Stimulated activated CD8-positive, alpha-beta memory T cell treated with anti-CD3 and anti-CD28 coated beads, Interleukin-15, amount 100 ng/mL, for 48 hours (primary cell): Measurements from ENCODE around the gene CCDC97.

Source experiments
- DNase-seq, 2 donors: peaks; one replicate each; pipeline ENCODE4 v3.0.0-alpha.2; 2020; ENCODE audit warnings: low read depth in 2 of 2

The CCDC97 gene

DNA sequence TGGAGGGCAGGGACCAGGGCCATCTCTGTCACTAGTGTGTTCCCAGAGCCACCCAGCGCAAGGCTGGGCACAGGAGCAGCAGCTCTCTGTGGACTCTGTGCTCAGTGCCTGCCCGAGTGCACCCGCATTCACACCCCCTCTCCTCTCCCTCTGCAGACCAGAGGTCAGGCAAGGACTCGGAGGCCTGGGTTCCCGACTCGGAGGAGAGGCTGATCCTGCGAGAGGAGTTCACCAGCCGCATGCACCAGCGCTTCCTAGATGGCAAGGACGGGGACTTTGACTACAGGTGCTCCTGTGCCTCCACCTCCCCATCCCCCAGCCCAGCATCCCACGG is 10.2 kb downstream of the CCDC97 start:
- no peak for DNase-seq

DNA sequence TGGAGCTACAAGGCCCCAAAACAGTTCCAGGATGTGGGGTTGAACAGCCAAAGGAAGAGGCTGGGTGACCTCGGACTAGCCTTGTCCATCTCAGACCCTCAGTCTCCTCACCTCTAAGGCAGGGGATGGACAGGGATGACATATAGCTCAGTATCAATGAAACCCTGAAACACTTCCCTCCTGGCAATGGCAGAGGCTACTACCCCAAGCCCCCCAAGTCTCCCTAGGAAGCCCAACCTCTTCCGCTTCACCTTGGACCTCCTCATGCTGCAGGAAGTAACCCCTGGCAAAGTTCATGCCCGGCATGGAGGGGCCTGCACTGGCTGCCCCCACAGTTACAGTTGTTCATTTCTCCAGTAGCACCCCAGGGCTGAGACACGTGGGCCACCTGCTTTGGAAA is 10.6 kb downstream of the CCDC97 start:
- DNase-seq: no peak

DNA sequence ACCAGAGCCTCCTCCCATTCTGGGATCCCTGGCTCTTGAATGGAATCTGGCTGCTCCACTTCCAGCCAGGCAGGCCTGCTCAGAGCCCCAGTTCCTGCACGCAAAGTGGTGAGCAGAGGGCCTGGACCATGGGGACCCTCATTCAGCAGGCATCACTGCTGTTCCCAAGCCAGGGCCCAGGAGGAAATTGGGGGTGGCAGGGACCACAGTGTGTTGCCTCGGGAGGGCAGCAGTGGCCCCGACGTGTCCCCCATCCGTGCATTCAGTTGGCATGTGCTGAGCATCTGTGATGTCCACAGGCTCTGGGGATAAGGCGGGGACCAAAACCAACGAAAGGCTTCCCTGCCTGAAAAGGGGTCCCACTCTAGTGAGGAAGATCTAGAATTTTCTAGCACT is 11.2 kb downstream of the CCDC97 start:
- DNase-seq: no peak

DNA sequence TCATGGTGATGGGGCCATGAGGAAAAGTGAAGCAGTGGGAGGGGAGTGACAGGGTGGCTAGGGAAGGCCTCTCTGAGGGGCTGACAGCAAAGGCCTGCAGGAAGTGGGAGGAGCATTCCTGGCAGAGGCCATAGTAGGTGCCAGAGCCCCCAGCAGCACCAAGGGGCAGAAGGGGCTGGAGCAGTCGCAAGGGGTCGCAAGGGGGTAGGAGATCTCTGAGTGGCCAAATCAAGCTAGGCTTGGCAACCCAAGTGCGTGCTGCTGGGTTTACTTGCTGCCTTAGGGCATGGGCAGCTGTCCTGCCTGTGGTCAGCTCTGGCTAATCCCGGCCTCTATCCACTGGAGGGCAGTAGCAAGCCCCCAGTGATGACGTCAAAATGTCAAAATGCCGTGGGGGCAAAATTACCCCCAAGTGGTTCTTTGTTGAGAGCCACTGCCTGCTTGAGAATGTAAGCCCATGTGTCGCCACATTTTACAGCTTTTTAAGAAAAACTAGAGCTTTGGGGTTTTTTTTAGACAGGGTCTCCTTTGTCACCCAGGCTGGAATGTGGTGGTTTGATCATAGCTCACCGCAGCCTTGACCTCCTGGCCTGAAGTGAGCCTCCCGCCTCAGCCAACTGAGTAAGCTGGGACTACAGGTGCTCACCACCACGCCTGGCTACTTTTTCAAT is 11.8 kb downstream of the CCDC97 start:
- DNase-seq: no peak

DNA sequence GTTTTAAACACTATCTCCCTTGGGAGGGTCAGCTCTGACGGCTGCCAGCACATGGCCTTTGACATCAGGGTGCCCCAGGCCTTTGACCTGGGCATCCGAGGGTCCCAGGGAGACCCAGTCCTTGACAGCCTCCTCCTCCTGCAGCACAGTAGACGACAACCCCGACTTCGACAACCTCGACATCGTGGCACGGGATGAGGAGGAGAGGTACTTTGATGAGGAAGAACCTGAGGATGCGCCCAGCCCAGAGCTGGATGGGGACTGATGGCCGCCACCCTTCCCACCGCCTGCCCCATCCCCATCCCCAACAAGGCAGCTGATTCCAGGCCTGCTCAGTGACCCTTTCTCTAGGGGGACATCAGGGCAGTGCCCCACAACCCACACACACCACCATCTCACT is 12.5 kb downstream of the CCDC97 start:
- DNase-seq: no peak

DNA sequence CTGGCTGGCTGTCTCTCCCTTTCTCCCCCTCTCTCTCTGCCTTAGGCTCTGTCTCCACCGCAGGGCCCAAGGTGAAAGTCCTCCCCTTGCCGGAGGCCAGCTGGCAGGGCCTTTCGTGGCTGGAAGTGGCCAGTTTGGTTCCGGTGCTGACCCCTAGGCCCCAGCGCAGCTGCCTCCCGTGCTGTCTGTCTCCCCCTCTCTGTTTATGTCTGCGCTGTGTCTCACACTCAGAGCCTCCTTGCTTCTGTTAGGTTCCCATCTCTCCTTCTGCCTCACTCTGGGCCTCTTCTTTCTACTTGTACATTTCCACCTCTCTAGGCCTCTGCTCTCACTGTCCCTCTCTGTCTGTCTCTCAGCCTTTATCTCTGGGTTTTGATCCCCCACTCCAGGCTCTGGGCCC is 13.1 kb downstream of the CCDC97 start:
- DNase-seq: no peak

DNA sequence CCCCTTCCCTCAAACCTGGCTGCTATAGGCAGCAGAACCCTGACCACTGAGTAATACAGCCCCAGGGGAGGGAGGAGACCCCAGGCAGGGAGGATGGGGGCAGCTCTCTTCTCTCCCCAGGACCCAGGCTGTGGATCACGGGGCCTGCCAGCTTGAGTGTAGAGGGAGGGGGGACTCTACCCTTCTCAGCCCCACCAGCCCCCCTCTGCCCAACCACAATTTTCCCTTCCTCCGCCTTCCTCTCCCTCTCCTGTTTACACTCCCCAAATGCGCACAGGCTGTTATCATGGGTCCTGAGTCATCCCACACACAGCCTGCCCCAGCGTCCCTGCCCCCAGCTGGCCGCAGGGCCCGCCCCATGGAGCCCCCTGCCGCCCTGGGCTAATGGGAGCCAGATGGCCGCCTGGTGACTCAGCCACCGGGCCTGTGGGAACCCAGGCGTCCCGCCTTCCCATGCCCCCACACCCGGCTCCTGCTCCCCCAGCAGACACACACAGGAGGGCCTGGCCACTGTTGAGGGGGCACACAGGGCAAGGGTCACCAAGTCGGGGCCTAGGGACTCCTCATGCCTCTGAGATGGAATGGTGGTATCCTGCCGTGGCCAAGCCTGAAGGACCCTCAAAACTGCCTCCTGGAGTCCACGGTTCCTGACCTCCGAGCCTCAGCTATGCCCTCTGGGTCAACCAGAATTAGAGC is 13.6 kb downstream of the CCDC97 start:
- DNase-seq: no peak

DNA sequence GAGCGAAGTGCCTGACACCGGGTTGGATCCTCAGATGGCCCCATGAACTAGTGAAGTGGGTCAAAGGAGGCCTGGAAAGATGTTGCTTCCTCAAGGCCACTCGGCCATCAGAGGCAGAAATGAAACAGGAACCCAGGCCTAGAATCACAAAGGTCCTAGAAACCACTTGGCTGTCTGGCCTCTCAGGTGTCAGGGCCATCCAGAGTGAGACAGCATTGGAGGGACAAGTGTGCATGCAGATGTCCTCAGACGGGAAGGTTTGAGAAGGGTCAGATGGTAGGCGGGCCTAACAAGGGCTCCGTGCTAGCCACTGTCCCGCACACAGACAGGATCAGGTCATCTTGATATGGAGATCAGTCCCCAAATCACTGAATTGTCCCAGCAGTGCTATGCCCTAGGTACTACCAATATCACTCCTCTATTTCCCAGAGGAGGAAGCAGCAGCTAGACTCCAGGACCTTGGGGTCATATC is 14.3 kb downstream of the CCDC97 start:
- no peak for DNase-seq

DNA sequence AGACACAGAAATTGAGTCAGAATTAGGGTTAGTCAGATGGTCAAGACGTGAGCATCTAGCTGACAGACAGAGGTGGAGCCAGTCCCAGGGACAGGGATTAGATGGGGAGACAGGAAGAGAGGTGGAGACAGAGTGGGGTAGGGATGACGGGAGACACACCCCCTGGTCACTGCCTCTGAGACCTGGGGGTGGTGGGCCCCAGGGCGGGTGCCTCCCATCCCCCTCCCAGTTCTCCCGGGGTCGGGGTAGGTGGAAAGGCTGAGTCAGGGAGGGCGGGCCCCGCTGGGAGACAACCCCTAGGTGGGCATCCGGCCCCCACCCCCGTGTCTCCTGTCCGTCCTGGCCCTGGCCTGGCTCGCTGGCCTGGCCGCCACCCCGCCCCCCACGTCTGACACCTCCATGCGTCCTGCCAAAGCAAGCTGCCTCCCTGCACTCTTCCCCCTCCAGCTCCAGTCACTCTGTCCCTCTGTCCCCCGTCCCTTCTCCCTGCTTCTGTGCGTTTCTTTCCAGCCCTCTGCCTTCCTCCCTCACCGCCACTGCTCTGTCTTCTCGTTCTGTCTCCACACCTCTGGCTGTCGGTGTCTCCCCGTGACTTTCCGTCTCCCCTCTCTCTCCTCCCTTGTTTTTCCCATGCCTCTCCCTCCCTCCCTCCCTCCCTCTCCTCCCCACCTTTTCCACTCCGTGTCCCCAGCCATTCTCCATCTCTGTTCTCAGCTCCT is 15.1 kb downstream of the CCDC97 start:
- DNase-seq: no peak

DNA sequence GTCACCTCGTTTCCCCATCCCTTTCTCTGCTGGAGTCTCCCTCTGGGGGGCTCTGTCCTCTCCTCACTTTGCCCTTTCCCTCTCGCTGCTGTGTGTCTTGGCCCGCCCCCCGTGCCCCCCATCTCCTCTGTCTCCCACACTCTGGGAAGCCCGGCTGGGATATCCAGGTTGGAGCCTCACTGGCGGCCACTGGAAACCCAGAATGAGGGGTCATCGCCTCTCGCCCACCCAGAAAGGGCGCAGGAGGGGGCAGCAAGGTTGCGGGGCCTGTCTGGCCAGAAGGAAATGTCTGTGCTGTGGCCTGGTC is 15.6 kb downstream of the CCDC97 start:
- no peak for DNase-seq

DNA sequence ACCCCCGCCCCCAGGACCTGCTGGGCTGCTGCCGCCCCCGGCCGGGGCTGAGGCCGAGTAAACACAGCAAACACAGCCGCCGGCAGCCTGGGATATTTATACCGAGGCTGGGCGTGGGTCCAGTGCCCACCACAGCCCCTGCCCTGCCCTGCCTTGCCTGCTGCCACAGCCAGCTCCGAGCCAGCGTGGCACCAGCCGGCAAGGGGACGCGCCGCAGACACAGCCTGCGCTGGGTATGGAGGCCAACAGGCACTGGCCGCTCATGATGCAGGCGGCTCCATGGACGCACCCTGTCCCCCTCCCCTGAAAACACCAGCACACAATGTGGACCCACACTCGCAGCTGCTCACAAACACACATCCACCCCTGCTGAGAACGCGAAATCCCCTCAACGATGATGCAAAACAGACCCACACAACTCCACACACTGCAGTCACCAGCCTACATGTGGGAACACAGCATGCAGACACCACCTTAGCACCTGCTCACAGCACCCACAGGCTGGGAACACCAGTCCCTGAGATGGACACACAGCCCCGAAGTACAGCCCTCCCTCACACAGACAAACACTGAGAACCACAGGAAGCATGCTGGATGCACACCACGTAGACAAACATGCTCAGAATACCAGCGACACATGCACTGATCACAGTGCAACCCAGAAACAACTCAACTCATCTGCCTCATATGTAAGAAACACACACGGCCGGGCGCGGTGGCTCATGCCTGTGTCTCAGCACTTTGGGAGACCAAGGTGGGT is 16.2 kb downstream of the CCDC97 start:
- no peak for DNase-seq

DNA sequence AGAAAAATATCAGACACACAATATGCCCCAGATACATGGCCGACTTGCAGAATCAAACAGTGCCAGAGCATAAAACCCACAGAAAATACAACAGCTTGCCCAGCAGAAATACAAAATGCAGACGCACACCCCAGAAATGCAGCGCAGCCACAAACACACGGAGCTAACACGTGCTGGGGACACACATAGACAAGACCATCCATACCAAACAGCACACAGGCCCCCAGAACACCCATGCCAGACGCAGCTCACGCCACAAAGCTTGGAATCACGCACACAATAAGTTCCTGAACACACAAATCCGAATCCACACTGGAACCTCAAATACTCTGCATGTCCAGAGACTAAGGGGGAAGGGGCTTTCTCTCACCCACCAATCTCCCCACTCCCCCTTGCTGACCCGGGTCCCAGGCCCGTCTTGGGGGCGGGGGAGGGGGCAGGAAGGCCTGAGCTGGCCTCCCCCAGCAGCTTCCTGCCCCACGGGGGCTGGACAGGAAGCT is 17.2 kb downstream of the CCDC97 start:
- DNase-seq: no peak

DNA sequence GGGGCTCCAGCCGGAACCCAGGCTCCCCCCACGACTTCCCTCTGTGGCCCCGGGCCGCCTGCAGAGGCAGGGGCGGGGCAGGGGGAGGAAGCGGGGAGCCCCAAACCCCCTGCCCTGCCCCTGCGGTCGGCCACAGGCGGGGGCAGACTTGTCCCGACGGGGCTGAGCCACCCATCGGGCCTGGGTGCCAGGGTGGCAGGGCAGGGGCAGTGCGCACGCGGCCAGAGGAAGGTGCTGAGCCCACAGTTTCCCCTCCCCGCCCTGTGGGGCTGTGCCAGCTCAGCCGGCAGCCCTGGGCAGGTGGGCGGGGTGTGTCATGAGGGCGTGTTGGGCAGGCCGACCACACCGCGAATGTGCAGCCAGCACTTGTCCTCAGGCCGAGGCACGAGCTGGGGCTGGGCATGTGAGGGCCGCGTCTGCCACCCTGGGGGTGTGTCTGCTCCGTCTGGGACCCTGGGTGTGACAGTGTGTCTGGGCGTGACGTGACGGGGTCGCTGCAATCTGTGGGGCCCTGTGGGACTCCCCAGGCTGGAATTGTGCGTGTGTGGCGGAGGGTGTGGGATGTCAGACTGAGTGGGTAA is 17.7 kb downstream of the CCDC97 start:
- DNase-seq: peak; percentile 88 to 89

DNA sequence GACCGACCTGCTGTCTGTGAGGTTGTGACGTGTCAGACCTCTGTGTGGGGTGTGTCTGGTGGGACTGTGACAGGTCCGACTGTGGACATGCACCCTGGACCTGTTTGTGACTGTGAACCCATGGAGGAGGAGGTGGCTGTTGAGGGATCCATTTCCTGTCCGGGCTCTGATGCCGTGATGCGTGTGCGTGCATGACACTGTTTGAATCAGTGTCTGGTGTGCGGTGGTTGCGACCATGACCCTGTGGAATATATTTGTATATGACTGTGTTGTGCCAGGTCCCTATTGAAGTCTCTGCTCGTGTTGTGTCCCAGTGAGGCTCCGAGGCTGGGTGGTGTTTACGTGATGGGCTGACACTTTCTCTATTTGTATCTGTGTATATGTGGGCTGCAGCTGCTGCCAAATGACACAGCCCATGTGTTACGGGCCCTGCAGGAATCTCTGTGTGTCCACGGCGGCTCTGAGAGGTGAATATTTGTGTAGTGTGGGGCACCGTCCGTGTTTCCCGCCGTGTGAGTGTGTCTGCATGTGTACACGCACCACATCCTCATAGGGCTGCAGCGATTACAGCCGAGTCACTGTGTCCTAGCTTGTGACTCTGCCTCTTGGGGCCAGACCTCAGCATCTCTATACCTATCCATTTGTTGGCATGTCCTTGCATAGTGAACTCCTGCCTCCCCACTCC is 18.3 kb downstream of the CCDC97 start:
- peak in 1 of 2 donors; percentile 53 for DNase-seq

DNA sequence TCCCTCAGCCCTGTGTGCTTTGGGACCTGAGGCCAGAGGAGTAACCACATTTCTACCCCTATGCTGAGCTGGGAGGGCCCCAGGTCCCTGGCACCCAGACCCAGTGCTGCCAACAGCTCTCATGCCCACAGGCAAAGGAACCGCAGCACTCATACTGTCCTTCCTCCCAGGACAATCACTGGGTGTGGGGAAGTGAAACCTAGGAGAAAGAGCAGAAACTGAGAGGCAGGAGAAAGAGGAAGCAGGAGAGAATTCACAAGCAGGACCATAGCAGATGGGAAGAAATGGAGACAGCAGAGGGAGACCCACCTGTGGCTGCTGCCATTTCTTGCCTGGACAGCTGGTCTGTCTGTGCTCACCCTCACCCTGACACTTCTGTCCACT is 18.9 kb downstream of the CCDC97 start:
- no peak for DNase-seq

DNA sequence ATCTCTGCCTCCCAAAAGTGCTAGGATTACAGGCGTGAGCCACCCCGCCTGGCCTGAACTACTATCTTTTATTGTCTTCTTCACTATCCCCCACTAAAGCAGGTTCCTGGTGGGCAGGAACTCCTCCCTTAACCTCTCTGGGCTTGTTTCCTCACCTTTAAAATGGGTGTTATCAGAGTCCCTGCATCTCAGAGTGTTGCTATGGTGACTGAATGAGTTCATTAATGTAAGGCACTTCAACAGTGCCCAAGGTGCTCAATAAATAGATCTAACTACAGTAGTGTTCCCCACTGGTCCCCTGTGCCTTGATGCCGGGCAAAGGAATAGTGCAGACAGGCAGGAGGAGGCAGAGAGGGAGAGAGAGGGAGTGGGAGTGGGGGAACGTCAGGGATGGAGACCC is 20.5 kb downstream of the CCDC97 start:
- no peak for DNase-seq

DNA sequence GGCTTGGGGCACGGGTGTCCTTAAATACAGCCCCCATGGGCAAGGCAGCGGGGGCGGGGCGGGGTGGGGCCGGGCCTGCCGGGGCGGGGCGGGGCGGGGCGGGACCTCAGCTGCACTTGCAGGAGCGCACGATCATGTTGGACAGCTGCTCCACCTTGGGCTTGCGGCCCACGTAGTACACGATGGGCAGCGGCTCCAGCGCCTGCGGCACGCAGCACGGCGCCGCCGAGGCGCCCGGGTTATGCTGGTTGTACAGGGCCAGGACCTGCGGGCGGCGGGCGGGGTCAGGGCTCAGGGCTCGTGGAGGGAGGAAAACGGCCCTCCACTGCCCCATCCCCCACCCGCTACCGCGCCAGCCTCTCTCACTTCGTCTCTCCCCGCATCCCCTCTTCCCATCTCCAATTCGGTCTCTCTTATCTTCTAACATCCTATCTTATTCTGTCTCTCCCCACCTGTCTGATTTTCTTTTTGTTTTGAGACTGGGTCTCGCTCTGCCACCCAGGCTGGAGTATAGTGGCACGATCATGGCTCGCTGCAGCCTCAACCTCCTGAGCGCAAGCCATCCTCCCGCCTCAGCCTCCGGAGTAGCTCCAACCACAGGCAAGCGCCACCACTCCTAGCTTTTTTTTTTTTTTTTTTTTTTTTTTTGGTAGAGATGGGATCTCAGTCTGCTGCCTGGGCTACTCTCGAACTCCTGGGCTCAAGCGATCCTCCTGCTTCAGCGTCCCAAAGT is 21.1 kb downstream of the CCDC97 start:
- no peak for DNase-seq

DNA sequence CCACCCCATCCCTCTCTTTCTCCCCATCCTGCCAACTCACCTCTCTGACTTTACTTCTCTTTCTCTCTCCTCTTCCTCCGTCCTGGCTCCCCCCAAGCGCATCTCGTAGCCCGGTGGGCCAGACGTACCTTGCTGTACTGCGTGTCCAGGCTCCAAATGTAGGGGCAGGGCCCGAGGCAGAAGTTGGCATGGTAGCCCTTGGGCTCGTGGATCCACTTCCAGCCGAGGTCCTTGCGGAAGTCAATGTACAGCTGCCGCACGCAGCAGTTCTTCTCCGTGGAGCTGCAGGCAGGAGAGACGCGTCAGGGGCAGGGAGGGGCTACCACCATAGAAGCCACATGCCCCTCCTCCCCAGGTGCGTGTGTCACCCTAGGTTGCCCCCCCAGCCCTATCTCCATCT is 22.0 kb downstream of the CCDC97 start:
- DNase-seq: no peak

DNA sequence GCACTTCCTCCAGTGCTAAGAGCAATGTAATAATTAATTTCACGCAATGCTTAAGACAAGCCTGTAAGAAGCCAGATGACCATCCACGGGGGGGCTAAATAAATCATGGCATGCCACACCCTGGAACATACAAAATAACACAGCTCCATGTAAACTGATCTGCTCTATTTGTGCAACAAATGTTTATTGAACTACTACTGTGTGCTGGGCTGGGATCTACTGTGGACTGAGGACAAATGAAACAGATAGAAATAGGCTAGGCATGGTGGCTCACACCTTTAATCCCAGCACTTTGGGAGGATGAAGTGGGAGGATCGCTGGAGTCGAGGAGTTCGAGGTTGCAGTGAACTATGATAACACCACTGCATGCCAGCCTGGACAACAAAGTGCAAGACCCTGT is 22.5 kb downstream of the CCDC97 start:
- no peak for DNase-seq

DNA sequence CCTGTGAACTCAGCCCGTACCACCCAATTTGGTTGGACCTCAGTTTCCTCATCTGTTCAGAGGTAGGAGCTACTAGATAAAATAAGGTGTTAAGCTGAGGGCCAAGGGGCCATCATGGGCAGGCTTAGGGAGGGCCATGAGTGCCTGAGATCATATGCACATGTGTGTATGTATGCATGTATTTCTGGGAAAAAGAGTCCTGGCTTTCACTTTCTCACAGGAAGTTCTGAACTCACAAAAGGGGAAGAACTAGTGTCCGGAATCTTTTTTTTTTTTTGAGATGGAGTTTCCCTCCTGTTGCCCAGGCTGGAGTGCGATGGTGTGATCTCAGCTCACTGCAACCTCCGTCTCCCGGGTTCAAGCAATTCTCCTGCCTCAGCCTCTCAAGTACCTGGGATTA is 24.8 kb downstream of the CCDC97 start:
- no peak for DNase-seq

DNA sequence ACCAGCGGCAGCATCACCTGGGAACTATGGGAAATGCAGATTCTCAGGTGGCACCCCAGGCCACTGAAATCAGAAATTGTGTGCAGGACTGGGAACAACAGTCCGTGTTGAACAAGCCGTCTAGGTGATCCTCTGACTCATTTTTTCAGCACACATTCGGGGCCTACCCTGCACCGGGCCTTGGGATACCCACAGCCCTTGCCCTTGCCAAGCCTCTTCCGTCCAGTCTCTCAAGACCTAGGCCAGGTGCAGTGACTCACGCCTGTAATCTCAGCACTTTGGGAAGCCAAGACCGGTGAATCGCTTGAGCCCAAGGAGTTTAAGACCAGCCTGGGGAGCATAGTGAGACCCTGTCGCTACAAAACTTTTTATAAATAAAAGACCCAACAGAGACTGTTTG is 25.5 kb downstream of the CCDC97 start:
- DNase-seq: no peak
